ENCODE results near the gene SMS.

GRCh38 chrX:22040184-22040583 lies 99.7 kb downstream of the SMS start:
- TF ChIP-seq CTCF (IDR thresholded peaks at IDR 0.05) = no peak
- no peak for TF ChIP-seq E2F5 (CRISPR knock-in tag; IDR thresholded peaks at IDR 0.05)
- no peak for TF ChIP-seq NFE2L1 (CRISPR knock-in tag; IDR thresholded peaks at IDR 0.05)
- no peak for TF ChIP-seq AFF4 (CRISPR knock-in tag; IDR thresholded peaks at IDR 0.05; ENCODE audit: borderline replicate concordance)
- no peak for TF ChIP-seq ATF2 (CRISPR knock-in tag; IDR thresholded peaks at IDR 0.05; ENCODE audit: borderline replicate concordance, low read depth)
- no peak for TF ChIP-seq ZSCAN18 (CRISPR knock-in tag; IDR thresholded peaks at IDR 0.05)
- TF ChIP-seq FOXJ3 (CRISPR knock-in tag; IDR thresholded peaks at IDR 0.05; ENCODE audit: borderline replicate concordance) = no peak
- no peak for TF ChIP-seq TCF7 (CRISPR knock-in tag; IDR thresholded peaks at IDR 0.05; ENCODE audit: low read depth)
- no peak for TF ChIP-seq IRF2 (CRISPR knock-in tag; IDR thresholded peaks at IDR 0.05; ENCODE audit: borderline replicate concordance, low read depth)
- no peak for TF ChIP-seq ZNF121 (CRISPR knock-in tag; IDR thresholded peaks at IDR 0.05)

Measured in WTC11 (cell line).